ENCODE data around the gene TSPEAR.

The TSPEAR gene

DNA sequence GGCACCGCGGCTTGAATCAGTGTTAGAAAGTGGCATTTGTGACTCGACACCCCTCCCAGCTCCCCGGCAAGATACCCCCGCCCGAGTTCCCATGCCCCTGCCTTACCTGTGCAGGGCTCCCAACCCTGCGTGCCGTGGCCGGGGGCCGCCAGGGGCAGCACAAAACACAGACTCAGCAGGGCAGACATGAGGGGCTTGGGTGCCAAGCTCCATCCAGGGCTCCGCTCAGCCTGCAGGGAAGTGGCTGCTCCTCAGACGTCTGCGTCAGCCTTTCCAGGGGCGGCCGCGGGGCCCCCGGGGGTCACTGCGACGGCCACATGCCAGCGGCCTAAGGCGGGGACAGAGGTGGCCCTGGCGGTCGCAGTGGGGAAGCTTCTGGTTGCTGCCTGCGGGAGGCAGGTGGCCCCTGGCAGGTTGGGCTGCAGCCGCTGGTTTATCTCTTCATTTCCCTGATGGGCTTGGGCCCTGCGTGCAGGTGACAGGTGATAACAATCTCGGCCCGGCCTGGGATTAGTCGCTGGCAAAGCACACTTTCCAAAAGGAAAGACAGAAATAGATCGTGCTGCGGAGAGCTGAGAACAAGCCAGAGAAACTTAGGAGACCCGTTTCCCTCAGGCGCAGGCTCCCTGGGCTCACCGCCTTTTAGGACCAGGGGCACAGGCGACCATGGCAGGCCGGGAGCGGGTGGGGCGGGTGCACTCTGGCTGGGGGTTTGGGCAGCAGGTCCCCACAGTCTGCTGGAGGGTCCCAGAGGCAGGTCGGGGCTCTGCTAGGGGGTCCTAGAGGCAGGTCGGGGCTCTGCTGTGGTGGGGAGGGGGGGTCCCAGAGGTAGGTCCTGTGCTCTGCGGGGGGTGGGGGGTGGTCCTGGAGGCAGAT is at the start of gene TSPEAR:
TSPEAR (minus strand) TSS at position 246 of the 876 bp plus-strand sequence; CDS start at position 188, 58 bp downstream.
- Mint-ChIP-seq H3K4me1 (ENCODE audit: low read depth) (peaks cover 33% of the 10 kb centered on the region), H3K4me3 (peak within 1 kb of the TSS; percentile 18), H3K27ac (no peak within 1 kb of the TSS), H3K9me3 (no peaks in the 10 kb centered on the region), H3K36me3 (ENCODE audit: low read depth) (no peaks in the 10 kb centered on the region), H3K27me3 (peaks cover 85% of the 10 kb centered on the region)
- no peak for DNase-seq

DNA sequence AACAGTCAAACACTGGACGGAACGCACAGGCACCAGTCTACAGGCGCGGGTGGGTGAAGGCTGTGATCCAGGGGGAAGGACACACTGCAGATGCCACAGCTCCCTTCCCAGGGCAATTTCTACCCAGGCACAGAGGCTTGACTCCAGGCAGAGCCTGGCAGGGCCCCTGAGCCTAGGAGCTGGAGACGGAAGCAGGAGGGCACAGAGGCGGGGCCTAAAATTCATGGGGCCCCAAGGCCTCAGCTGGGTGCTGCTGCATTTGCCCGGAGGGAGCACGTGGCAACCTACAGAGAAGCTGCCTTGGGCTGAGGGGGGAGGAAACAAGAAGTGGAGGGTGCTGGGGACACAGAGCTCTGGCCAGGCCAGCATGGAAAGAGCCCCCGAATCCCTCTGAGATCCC is 49.0 kb upstream of the TSPEAR start:
- Mint-ChIP-seq H3K27me3 (no peaks in the 10 kb centered on the region), H3K27ac (no peak overlapping the region), H3K4me3 (no peak overlapping the region), H3K36me3 (ENCODE audit: low read depth) (no peaks in the 10 kb centered on the region), H3K4me1 (ENCODE audit: low read depth) (peaks cover 7% of the 10 kb centered on the region), H3K9me3 (no peaks in the 10 kb centered on the region)
- peak; percentile 18 for DNase-seq

- Mint-ChIP-seq H3K9me3 (no peaks in the 10 kb centered on the region), H3K36me3 (ENCODE audit: low read depth) (no peaks in the 10 kb centered on the region), H3K27ac (no peak overlapping the region), H3K27me3 (no peaks in the 10 kb centered on the region), H3K4me3 (no peak overlapping the region), H3K4me1 (ENCODE audit: low read depth) (peaks cover 2% of the 10 kb centered on the region)
- peak; percentile 8 for DNase-seq
Observed at GRCh38 chr21:44759628-44760285, 48.4 kb upstream of the TSPEAR start.

- H3K4me3 Mint-ChIP-seq = no peak overlapping the region
- peaks cover 2% of the 10 kb centered on the region for H3K4me1 Mint-ChIP-seq (ENCODE audit: low read depth)
- no peaks in the 10 kb centered on the region for H3K36me3 Mint-ChIP-seq (ENCODE audit: low read depth)
- H3K9me3 Mint-ChIP-seq = no peaks in the 10 kb centered on the region
- DNase-seq = peak; percentile 20
- no peaks in the 10 kb centered on the region for H3K27me3 Mint-ChIP-seq
- no peak overlapping the region for H3K27ac Mint-ChIP-seq
Observed at GRCh38 chr21:44758781-44759627, 47.6 kb upstream of the TSPEAR start.

- peak; percentile 21 for DNase-seq
- peaks cover 2% of the 10 kb centered on the region for H3K4me1 Mint-ChIP-seq (ENCODE audit: low read depth)
- no peak overlapping the region for H3K4me3 Mint-ChIP-seq
- H3K27ac Mint-ChIP-seq = no peak overlapping the region
- no peaks in the 10 kb centered on the region for H3K27me3 Mint-ChIP-seq
- no peaks in the 10 kb centered on the region for H3K36me3 Mint-ChIP-seq (ENCODE audit: low read depth)
- H3K9me3 Mint-ChIP-seq = no peaks in the 10 kb centered on the region
Observed at GRCh38 chr21:44758141-44758561, 46.8 kb upstream of the TSPEAR start.

GRCh38 chr21:44757731-44758130 is 46.4 kb upstream of the TSPEAR start:
- no peak overlapping the region for H3K4me3 Mint-ChIP-seq

GRCh38 chr21:44756423-44757185 is 45.2 kb upstream of the TSPEAR start:
- DNase-seq = peak; percentile 3
- H3K4me1 Mint-ChIP-seq (ENCODE audit: low read depth) = peaks cover 2% of the 10 kb centered on the region
- no peaks in the 10 kb centered on the region for H3K9me3 Mint-ChIP-seq
- no peaks in the 10 kb centered on the region for H3K27me3 Mint-ChIP-seq
- H3K27ac Mint-ChIP-seq = no peak overlapping the region
- H3K4me3 Mint-ChIP-seq = no peak overlapping the region
- H3K36me3 Mint-ChIP-seq (ENCODE audit: low read depth) = no peaks in the 10 kb centered on the region

More at GRCh38 chr21:44757731-44758130, 46.4 kb upstream of the TSPEAR start:
- Mint-ChIP-seq H3K36me3 (ENCODE audit: low read depth) (no peaks in the 10 kb centered on the region), H3K4me1 (ENCODE audit: low read depth) (peaks cover 2% of the 10 kb centered on the region), H3K27ac (no peak overlapping the region), H3K9me3 (no peaks in the 10 kb centered on the region), H3K27me3 (no peaks in the 10 kb centered on the region)
- no peak for DNase-seq

DNA sequence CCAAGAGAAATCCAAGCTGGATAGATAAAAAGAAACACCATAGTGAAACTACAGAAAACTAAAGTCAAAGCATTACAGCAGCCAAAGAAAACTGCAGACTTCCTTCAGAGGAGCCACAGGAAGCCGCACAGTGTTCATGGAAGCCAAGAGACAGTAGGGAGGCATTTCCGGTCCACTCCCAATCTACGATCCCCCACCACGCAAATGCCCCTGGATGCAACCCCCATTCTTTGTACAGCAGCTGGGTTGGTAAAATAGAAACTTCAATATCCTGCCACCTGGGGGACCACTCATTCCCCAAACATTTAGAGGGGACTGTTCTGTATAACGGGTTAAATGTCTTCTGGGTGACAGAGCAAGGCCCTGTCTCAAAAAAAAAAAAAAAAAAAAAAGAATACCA is 43.9 kb upstream of the TSPEAR start:
- DNase-seq = no peak
- no peaks in the 10 kb centered on the region for H3K4me1 Mint-ChIP-seq (ENCODE audit: low read depth)

DNA sequence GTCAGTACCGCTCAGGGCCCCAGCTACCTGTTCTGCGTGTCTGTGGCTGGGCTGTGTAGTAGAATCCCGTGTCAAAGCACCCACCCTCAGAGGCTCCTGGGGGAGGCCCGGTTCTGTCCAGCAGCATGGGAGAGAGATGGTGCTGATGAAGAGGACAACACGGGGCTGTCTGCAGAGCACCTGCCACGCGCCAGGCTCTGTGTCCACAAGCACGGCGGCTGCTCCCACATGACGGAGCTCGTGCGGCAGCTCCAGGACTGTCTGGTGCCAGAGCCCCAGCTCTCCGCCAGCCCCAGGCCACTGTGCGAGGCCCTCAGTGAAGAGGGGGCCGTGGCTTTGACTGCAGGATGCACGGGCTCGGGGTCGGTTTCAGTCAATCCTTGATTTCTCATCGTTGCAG is 42.0 kb upstream of the TSPEAR start:
- no peaks in the 10 kb centered on the region for H3K9me3 Mint-ChIP-seq
- peak; percentile 8 for DNase-seq

More for the DNA sequence above, 43.9 kb upstream of the TSPEAR start:
- Mint-ChIP-seq H3K27me3 (peaks cover 8% of the 10 kb centered on the region), H3K9me3 (no peaks in the 10 kb centered on the region), H3K4me3 (no peak overlapping the region), H3K36me3 (ENCODE audit: low read depth) (no peaks in the 10 kb centered on the region), H3K27ac (no peak overlapping the region)

GRCh38 chr21:44752671-44753235 is 41.4 kb upstream of the TSPEAR start:
- no peaks in the 10 kb centered on the region for H3K36me3 Mint-ChIP-seq (ENCODE audit: low read depth)

More for the DNA sequence above, 42.0 kb upstream of the TSPEAR start:
- Mint-ChIP-seq H3K27ac (no peak overlapping the region), H3K27me3 (peaks cover 15% of the 10 kb centered on the region), H3K36me3 (ENCODE audit: low read depth) (no peaks in the 10 kb centered on the region), H3K4me1 (ENCODE audit: low read depth) (no peaks in the 10 kb centered on the region), H3K4me3 (no peak overlapping the region)

DNA sequence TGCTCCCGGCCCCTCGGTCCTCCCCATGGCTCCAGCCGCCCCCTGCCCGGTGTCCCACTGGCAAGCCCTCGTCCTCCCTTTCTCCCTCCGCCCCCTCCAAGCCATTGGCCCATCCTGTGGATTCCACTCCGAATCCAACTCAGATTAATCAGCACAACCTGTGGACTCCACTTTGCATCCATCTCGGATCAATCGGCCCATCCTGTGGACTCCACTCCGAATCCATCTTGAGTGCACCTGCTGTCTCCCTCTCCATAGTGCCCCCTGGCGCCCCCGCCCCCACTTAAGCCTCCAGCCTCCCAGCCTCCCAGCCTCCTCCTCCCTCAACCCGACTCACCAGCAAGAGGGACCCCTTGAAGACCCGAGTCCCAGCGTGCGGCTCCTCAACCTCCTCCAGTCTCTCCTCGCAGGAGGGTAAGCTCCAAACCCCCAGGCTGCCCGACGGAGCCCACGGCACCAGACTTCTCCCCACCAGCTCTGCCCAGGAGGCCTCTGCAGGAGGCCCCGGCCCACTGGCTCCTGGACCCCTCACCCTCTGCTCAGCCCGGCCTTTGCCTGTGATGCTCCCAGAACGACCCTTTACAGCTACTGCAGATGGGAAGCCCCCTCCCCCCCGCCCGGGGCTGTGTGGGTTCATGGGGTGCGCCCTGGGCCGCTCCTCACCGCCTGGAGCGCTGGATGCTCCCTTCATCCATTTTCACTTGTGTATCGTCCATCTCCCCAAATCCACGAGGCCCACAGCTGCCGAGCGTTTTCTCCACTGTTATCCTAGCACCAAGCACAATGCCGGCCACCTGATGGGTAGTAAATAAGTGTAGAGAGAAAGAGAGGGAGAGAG is 40.6 kb upstream of the TSPEAR start:
- Mint-ChIP-seq H3K4me1 (ENCODE audit: low read depth) (no peaks in the 10 kb centered on the region), H3K27me3 (peaks cover 15% of the 10 kb centered on the region), H3K27ac (no peak overlapping the region), H3K4me3 (no peak overlapping the region), H3K36me3 (ENCODE audit: low read depth) (no peaks in the 10 kb centered on the region), H3K9me3 (no peaks in the 10 kb centered on the region)
- DNase-seq = peak; percentile 14

More at GRCh38 chr21:44752671-44753235, 41.4 kb upstream of the TSPEAR start:
- H3K27me3 Mint-ChIP-seq = peaks cover 15% of the 10 kb centered on the region
- H3K4me3 Mint-ChIP-seq = no peak overlapping the region
- H3K9me3 Mint-ChIP-seq = no peaks in the 10 kb centered on the region
- DNase-seq = no peak
- H3K27ac Mint-ChIP-seq = no peak overlapping the region
- H3K4me1 Mint-ChIP-seq (ENCODE audit: low read depth) = no peaks in the 10 kb centered on the region

- no peak for DNase-seq
- Mint-ChIP-seq H3K9me3 (no peaks in the 10 kb centered on the region), H3K27me3 (peaks cover 15% of the 10 kb centered on the region), H3K36me3 (ENCODE audit: low read depth) (no peaks in the 10 kb centered on the region), H3K27ac (no peak overlapping the region), H3K4me1 (ENCODE audit: low read depth) (no peaks in the 10 kb centered on the region), H3K4me3 (no peak overlapping the region)
Observed at GRCh38 chr21:44751186-44751798, 39.9 kb upstream of the TSPEAR start.

DNA sequence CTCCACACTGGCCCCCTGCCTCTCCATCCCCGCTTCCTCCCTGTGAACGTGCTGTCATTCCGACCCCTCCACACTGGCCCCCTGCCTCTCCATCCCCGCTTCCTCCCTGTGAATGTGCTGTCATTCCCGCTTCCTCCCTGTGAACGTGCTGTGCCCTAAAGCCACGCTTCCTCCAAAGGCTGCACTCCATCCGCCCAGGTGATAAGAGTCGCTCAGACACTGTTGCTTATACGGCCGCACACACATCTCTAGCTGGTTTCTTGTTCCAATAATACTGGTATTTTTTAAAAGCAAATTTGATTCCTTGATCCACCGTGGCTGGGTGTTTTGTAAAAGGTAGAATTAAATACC is 39.3 kb upstream of the TSPEAR start:
- no peak overlapping the region for H3K4me3 Mint-ChIP-seq
- H3K9me3 Mint-ChIP-seq = no peaks in the 10 kb centered on the region
- peaks cover 15% of the 10 kb centered on the region for H3K27me3 Mint-ChIP-seq
- no peaks in the 10 kb centered on the region for H3K4me1 Mint-ChIP-seq (ENCODE audit: low read depth)
- no peaks in the 10 kb centered on the region for H3K36me3 Mint-ChIP-seq (ENCODE audit: low read depth)
- no peak for DNase-seq
- H3K27ac Mint-ChIP-seq = no peak overlapping the region
